Ovary (tissue), 9 donors: ENCODE results near the gene KAT6B. TPM values are rescaled to one million over a fixed set of nuclear protein-coding genes. Genes with fewer than 3 reads are reported as not detected.

ENCODE experiments used
- DNase-seq, 5 donors: peaks; one replicate each; pipeline ENCODE4 v3.0.0-alpha.2; 2019 to 2020
- H3K27ac ChIP-seq, 2 donors: fragments of 200-600 bp; one replicate each; pipeline versions ENCODE4 v1.5.1 to v1.8.0; 2019 to 2022
- H3K27me3 ChIP-seq: fragments of 200-600 bp; one replicate; pipeline ENCODE4 v1.8.0; 2022
- H3K36me3 ChIP-seq: fragments of 200-600 bp; sonication (generic); one replicate; pipeline ENCODE4 v1.5.1; 2019
- H3K4me1 ChIP-seq: one replicate; pipeline ENCODE4 v1.8.1; 2013; ENCODE audit warnings: mild to moderate bottlenecking, moderate library complexity; ENCODE audit not compliant: insufficient read depth
- H3K4me3 ChIP-seq: fragments of 200-600 bp; sonication (generic); one replicate; pipeline ENCODE4 v1.5.1; 2017
- H3K9me3 ChIP-seq, 2 donors: fragments of 200-600 bp in 1 of 2; sonication (generic) in 1 of 2; one replicate each; pipeline versions ENCODE4 v1.5.1 to v1.8.1; 2013 to 2019; ENCODE audit warnings: mild to moderate bottlenecking in 1 of 2, moderate library complexity in 1 of 2
- CTCF ChIP-seq, 3 donors: fragments of 450-650 bp in 2 of 3; fragments of 200-600 bp in 1 of 3; IDR thresholded peaks; one replicate each; pipeline versions ENCODE4 v1.5.1 to v1.8.0; 2016 to 2022; ENCODE audit warnings: antibody characterized with exemption in 3 of 3, mild to moderate bottlenecking in 1 of 3
- EP300 ChIP-seq: sonication (generic); formaldehyde crosslinking; IDR thresholded peaks from one replicate; pipeline ENCODE4 v1.6.1; 2017; ENCODE audit warnings: antibody characterized with exemption
- POLR2A ChIP-seq: fragments of 450-650 bp; IDR thresholded peaks from one replicate; pipeline ENCODE4 v1.6.1; 2017; ENCODE audit warnings: antibody characterized with exemption, mild to moderate bottlenecking, moderate library complexity
- WGBS, 3 donors: extraction: QIAGEN DNeasy Blood & Tissue Kit in 1 of 3; methylation state at CpG; one replicate each; pipeline versions ENCODE4 v1.1.5 to v1.1.7; 2013 to 2017; 5-methylcytosine and 5-hydroxymethylcytosine counted together
- intact Hi-C, 4 donors: fragments of 100-400 bp; cut with DNase I; formaldehyde crosslinking; loops; one replicate each; pipeline versions ENCODE4 v1.11.0 to v1.15.1; 2022 to 2023
- polyA plus RNA-seq, 2 donors: library from polyadenylated mRNA; stranded (reverse); fragments of 200-250 nt in 1 of 2; fragments of 350-450 nt in 1 of 2; fragmentation: Illumina TruSeq in 1 of 2; extraction: RNeasy Lipid Tissue Mini Kit (QIAGEN cat#74804) in 1 of 2; gene quantifications; one replicate each; pipeline ENCODE4 v1.2.3, GENCODE V29; 2013 to 2014
- total RNA-seq, 7 donors: library from RNA; depleted of rRNA in 2 of 7; stranded (reverse); fragments of >200 nt in 2 of 7; fragmentation: NEBNext Ultra II Directional in 3 of 7; extraction: Animal tissue kit (Norgen Biotek cat#: 25700) in 3 of 7; gene quantifications; one replicate each; pipeline versions ENCODE4 v1.1.0 to v1.2.4, GENCODE V29; 2016 to 2023
- donor health status: DM: no; HTN: no; CAD: no; lungs with moderate emphysema.
- donor health status: DM: no; HTN: no; CAD: no.
- donor health status: Bipolar disorder and iron deficiency.
- donor health status: DM: yes; HTN: yes; CAD: no.
- donor health status: DM: no; HTN: no; CAD: no.
- donor health status: DM: yes; HTN: yes; CAD: no.

The KAT6B gene
- total and polyA plus RNA-seq, 9 donors: 14.9 to 61.6 (median 49.2) TPM

- Histone ChIP-seq H3K4me3 (no peak overlapping the region), H3K36me3 (no peaks in the 10 kb centered on the region), H3K4me1 (peaks cover 4% of the 10 kb centered on the region), H3K27ac (no peak overlapping the region), H3K27me3 (no peaks in the 10 kb centered on the region), H3K9me3 (no peaks in the 10 kb centered on the region)
- DNase-seq: no peak
- intact Hi-C loops: no loop called here
- TF ChIP-seq POLR2A (no peak), CTCF (IDR thresholded peaks at IDR 0.05) (no peak), EP300 (no peak)
- 91 to 97% (median 94%) methylated on average over 1 of the region's 1 CpG for WGBS, 3 donors
Measured at GRCh38 chr10:74947781-74948401, 121.5 kb downstream of the KAT6B start.

GRCh38 chr10:74949034-74949832, 122.8 kb downstream of the KAT6B start:
- no peaks in the 10 kb centered on the region for H3K27me3 ChIP-seq
- no peak overlapping the region for H3K27ac ChIP-seq
- no peak overlapping the region for H3K4me3 ChIP-seq
- no peak for DNase-seq
- TF ChIP-seq EP300: no peak
- TF ChIP-seq POLR2A: no peak
- no peak for TF ChIP-seq CTCF (IDR thresholded peaks at IDR 0.05)
- WGBS, 3 donors: 60 to 79% (median 72%) methylated on average over 5 of the region's 5 CpGs
- intact Hi-C loops: no loop called here
- no peaks in the 10 kb centered on the region for H3K36me3 ChIP-seq
- H3K9me3 ChIP-seq: no peaks in the 10 kb centered on the region
- peaks cover 4% of the 10 kb centered on the region for H3K4me1 ChIP-seq

- 83 to 92% (median 90%) methylated on average over 8 of the region's 8 CpGs for WGBS, 3 donors
- no peaks in the 10 kb centered on the region for H3K9me3 ChIP-seq
- no peaks in the 10 kb centered on the region for H3K36me3 ChIP-seq
- intact Hi-C loops: no loop called here
- no peak overlapping the region for H3K4me3 ChIP-seq
- H3K27ac ChIP-seq: no peak overlapping the region
- no peaks in the 10 kb centered on the region for H3K27me3 ChIP-seq
- H3K4me1 ChIP-seq: peaks cover 4% of the 10 kb centered on the region
- DNase-seq: no peak
- TF ChIP-seq POLR2A (no peak), EP300 (no peak)
Measured at GRCh38 chr10:74949843-74950765, 123.7 kb downstream of the KAT6B start.

GRCh38 chr10:74953214-74953613, 126.8 kb downstream of the KAT6B start:
- TF ChIP-seq CTCF (IDR thresholded peaks at IDR 0.05): no peak
- no peak for TF ChIP-seq EP300
- no peak for TF ChIP-seq POLR2A
- intact Hi-C loops: no loop called here
- Histone ChIP-seq H3K9me3 (no peaks in the 10 kb centered on the region), H3K27ac (no peak overlapping the region), H3K27me3 (no peaks in the 10 kb centered on the region), H3K36me3 (no peaks in the 10 kb centered on the region), H3K4me1 (peaks cover 2% of the 10 kb centered on the region), H3K4me3 (no peak overlapping the region)
- no peak for DNase-seq
- 24 to 42% (median 38%) methylated on average over 2 of the region's 2 CpGs for WGBS, 3 donors
